NT2/D1 (cell line): ENCODE results near the gene C2CD3.

Source experiments
- DNase-seq: peaks from one replicate; pipeline ENCODE4 v3.0.0-alpha.2; 2011; ENCODE audit warnings: low read depth, low spot score
- H3K27me3 ChIP-seq: 2 replicates; pipeline ENCODE4 v1.6.0; 2011; ENCODE audit warnings: mild to moderate bottlenecking; ENCODE audit not compliant: insufficient read length, insufficient read depth
- H3K36me3 ChIP-seq: 2 replicates; pipeline ENCODE4 v1.6.1; 2011; ENCODE audit warnings: mild to moderate bottlenecking, low read length, mixed read lengths; ENCODE audit not compliant: insufficient read depth, insufficient read length
- H3K4me1 ChIP-seq: 2 replicates; pipeline ENCODE4 v1.5.1; 2011; ENCODE audit not compliant: insufficient read depth, insufficient read length
- H3K4me3 ChIP-seq: 2 replicates; pipeline ENCODE4 v1.5.1; 2011; ENCODE audit warnings: low read depth; ENCODE audit not compliant: insufficient read length
- H3K9ac ChIP-seq: 2 replicates; pipeline ENCODE4 v1.6.0; 2011; ENCODE audit warnings: low read depth; ENCODE audit not compliant: insufficient read length
- H3K9me3 ChIP-seq: 2 replicates; pipeline ENCODE4 v1.5.1; 2011; ENCODE audit warnings: mild to moderate bottlenecking, low read length; ENCODE audit not compliant: insufficient read depth
- SUZ12 ChIP-seq: IDR thresholded peaks from 2 replicates; pipeline ENCODE4 v1.6.1; 2011; ENCODE audit not compliant: insufficient read length, insufficient read depth; ENCODE audit errors: extremely low read depth
- YY1 ChIP-seq: IDR thresholded peaks from 2 replicates; pipeline ENCODE4 v1.6.1; 2011; ENCODE audit not compliant: insufficient read length, insufficient read depth
- ZNF274 ChIP-seq: IDR thresholded peaks from 2 replicates; pipeline ENCODE4 v1.6.1; 2011; ENCODE audit warnings: mild to moderate bottlenecking, low read depth, low read length

The C2CD3 gene

GRCh38 chr11:74157169-74157568 is 13.6 kb downstream of the C2CD3 start:
- H3K9ac ChIP-seq, result no peak overlapping the region
- no peak for DNase-seq
- H3K36me3 ChIP-seq, result peaks cover 7% of the 10 kb centered on the region
- H3K27me3 ChIP-seq, result no peaks in the 10 kb centered on the region
- TF ChIP-seq SUZ12 (no peak), YY1 (no peak), ZNF274 (no peak)
- no peak overlapping the region for H3K4me3 ChIP-seq
- H3K4me1 ChIP-seq, result no peaks in the 10 kb centered on the region
- no peaks in the 10 kb centered on the region for H3K9me3 ChIP-seq

- TF ChIP-seq SUZ12 (no peak), YY1 (no peak), ZNF274 (no peak)
- no peaks in the 10 kb centered on the region for H3K9me3 ChIP-seq
- no peak overlapping the region for H3K4me3 ChIP-seq
- H3K27me3 ChIP-seq, result no peaks in the 10 kb centered on the region
- H3K36me3 ChIP-seq, result no peaks in the 10 kb centered on the region
- H3K4me1 ChIP-seq, result no peaks in the 10 kb centered on the region
- no peak for DNase-seq
- no peak overlapping the region for H3K9ac ChIP-seq
Observed at GRCh38 chr11:74154620-74155281, 16.1 kb downstream of the C2CD3 start.

GRCh38 chr11:74153224-74153623 is 17.6 kb downstream of the C2CD3 start:
- no peaks in the 10 kb centered on the region for H3K36me3 ChIP-seq
- TF ChIP-seq YY1, result no peak
- TF ChIP-seq ZNF274, result no peak
- TF ChIP-seq SUZ12, result no peak

GRCh38 chr11:74147199-74147929 is 23.4 kb downstream of the C2CD3 start:
- Histone ChIP-seq H3K4me3 (no peak overlapping the region), H3K4me1 (no peaks in the 10 kb centered on the region), H3K9ac (no peak overlapping the region), H3K27me3 (no peaks in the 10 kb centered on the region), H3K9me3 (no peaks in the 10 kb centered on the region), H3K36me3 (no peaks in the 10 kb centered on the region)
- DNase-seq, result no peak
- TF ChIP-seq YY1 (no peak), SUZ12 (no peak), ZNF274 (no peak)

More at GRCh38 chr11:74153224-74153623, 17.6 kb downstream of the C2CD3 start:
- no peak overlapping the region for H3K4me3 ChIP-seq
- no peaks in the 10 kb centered on the region for H3K27me3 ChIP-seq
- no peaks in the 10 kb centered on the region for H3K4me1 ChIP-seq
- no peak overlapping the region for H3K9ac ChIP-seq
- no peak for DNase-seq
- no peaks in the 10 kb centered on the region for H3K9me3 ChIP-seq

GRCh38 chr11:74144592-74144991 is 26.2 kb downstream of the C2CD3 start:
- Histone ChIP-seq H3K9me3 (peaks cover 13% of the 10 kb centered on the region), H3K36me3 (peaks cover under 1% of the 10 kb centered on the region), H3K9ac (no peak overlapping the region), H3K27me3 (no peaks in the 10 kb centered on the region), H3K4me3 (no peak overlapping the region), H3K4me1 (no peaks in the 10 kb centered on the region)
- DNase-seq, result no peak
- no peak for TF ChIP-seq YY1
- no peak for TF ChIP-seq ZNF274
- no peak for TF ChIP-seq SUZ12

GRCh38 chr11:74142624-74143023 is 28.2 kb downstream of the C2CD3 start:
- Histone ChIP-seq H3K4me1 (no peaks in the 10 kb centered on the region), H3K36me3 (peaks cover 8% of the 10 kb centered on the region), H3K9ac (no peak overlapping the region), H3K27me3 (no peaks in the 10 kb centered on the region), H3K9me3 (peaks cover 20% of the 10 kb centered on the region), H3K4me3 (no peak overlapping the region)
- no peak for DNase-seq
- TF ChIP-seq YY1 (no peak), ZNF274 (no peak), SUZ12 (no peak)

- Histone ChIP-seq H3K4me1 (no peaks in the 10 kb centered on the region), H3K36me3 (peaks cover 12% of the 10 kb centered on the region), H3K27me3 (no peaks in the 10 kb centered on the region), H3K4me3 (no peak overlapping the region), H3K9ac (no peak overlapping the region), H3K9me3 (peaks cover 20% of the 10 kb centered on the region)
- no peak for TF ChIP-seq YY1
- no peak for TF ChIP-seq SUZ12
- TF ChIP-seq ZNF274, result no peak
- no peak for DNase-seq
Observed at GRCh38 chr11:74141908-74142307, 28.9 kb downstream of the C2CD3 start.
